Renal cortex interstitium (tissue), 11 donors: ENCODE measurements around the gene CNN3. TPM values are rescaled to one million over a fixed set of nuclear protein-coding genes. Genes with fewer than 3 reads are reported as not detected.

Source experiments
- DNase-seq, 11 donors: peaks; one replicate each; pipeline ENCODE4 v3.0.0-alpha.2; 2013; ENCODE audit warnings: low read depth in 9 of 11, low spot score in 4 of 11; ENCODE audit errors: extremely low read depth in 1 of 11
- polyA plus RNA-seq, 3 donors: library from polyadenylated mRNA; unstranded; fragments of 120-200 nt; gene quantifications; one replicate each; pipeline ENCODE4 v1.2.1, GENCODE V29; 2013; ENCODE audit not compliant: insufficient read length in 3 of 3

Gene CNN3
- polyA plus RNA-seq, 3 donors, result 318 to 380 (median 351) TPM

GRCh38 chr1:94874423-94874822, 52.5 kb downstream of the CNN3 start:
- no peak for DNase-seq

DNA sequence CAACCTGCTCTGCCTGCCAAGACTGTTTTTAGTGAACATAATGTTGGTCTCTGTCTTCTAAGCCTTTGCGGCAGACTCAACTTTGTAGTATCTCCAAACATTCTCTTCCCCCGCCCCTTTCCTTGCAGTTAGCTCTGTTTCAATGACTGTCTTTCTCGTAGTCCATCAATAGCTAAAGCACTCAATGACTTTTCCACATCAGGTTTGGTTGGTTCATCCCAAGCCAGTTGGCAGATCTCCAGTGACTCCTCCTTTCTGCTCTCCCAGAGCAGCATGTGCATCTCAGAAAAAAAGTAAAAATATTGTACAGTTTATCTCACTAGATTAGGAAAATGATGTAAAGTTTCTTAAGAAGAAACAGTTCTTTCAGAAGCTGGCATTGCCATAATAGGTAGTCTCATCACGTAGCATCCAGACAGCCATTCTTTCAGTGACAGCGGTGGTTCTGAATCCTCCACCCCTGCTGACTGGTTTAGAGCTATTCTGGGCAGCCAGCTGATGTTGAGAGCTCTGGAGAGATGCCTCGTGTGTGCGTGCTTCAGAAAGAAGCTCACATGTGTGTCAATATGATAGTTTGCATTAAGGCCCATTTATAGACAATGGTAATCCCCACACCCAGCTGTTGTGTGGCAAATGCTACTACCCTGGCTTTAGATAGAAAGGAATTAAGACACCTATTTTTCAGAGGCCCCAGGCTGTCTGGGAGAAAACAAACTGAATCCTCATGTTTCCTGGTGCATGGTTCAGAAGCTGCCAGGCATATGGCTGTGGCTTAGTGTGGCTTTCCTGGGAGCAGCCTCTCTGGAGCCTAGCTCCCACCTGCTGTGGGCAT, 53.2 kb downstream of the CNN3 start:
- DNase-seq, result no peak

DNA sequence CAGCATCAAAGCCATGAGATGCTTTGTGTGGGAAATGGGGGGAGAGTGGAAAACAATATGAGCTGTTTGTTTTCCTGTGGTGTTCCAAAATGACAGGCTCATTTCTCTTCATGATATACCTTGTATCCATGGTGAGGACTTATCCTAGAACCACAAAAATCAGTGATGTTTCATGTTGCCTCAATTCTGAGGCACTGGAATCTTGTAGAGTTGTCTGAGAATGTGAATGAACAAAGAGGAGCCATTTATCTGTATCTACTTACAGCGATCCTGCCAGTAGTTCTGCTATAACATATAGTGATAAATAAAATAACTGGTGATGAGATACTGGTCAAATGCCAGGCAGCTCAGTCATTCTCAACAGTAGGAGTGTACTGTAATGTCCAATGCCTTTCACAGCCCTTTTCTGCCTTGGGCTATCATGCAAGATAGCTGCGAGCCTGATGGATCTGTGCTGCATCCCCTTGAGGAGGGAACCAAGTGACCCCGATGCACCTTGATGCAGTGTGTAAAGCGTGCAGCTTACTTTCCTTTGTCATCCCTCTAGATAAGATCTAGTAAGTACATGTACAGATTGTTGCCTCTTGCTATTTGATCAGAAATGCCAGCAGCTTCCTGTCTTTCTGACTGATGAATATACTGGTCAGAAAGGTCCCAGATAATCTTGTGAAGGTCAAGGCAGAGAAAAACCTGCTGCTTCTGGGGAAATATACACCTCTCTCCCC, 54.0 kb downstream of the CNN3 start:
- DNase-seq, result no peak

GRCh38 chr1:94871031-94871430, 55.9 kb downstream of the CNN3 start:
- DNase-seq, result no peak

- DNase-seq, result no peak
Measured at GRCh38 chr1:94866164-94866807, 60.6 kb downstream of the CNN3 start.

- no peak for DNase-seq
Measured at GRCh38 chr1:94865360-94865759, 61.5 kb downstream of the CNN3 start.

DNA sequence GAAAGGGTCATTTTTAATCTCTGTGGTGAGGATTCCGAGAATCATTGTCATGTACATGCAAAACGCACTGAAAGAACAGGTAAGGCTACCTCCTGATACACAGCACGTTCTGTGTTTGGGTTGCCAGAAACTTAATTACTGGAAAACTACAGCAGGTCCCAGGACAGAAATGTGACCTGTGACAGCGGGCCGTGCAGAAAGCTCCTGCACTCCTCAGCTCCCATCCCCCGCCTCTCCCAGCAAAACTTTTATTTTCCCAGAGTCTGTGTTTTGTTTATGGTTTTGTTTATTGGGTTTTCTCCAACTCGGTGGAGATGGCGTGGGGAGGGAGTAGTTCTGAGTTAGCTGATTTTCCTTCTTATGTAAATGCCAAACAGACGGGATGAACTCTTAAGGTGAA, 62.1 kb downstream of the CNN3 start:
- DNase-seq, result peak in 1 of 11 donors; percentile 17

DNA sequence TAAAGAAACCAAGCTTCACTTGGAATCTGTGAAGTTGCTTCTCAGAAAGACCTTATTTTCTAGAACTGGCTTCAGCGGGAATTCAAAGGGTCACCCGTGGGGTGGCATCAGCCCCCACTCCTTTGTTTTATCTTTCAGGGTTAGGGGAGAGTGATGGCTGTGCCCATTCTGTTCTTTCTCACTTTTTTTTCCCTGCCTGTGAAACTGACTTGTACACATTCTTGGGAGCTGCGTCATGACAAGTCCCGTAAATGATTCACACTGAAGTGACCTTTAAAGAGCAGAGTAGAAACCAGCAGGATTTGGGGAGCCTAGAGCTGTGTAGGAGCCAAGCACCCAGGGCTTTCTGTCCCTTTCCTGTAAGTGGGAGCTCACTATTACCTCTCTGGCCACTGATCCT, 63.0 kb downstream of the CNN3 start:
- DNase-seq, result peak in 3 of 11 donors; percentile 35 to 74 (median 44)

- DNase-seq, result no peak
Measured at GRCh38 chr1:94863297-94863911, 63.5 kb downstream of the CNN3 start.

DNA sequence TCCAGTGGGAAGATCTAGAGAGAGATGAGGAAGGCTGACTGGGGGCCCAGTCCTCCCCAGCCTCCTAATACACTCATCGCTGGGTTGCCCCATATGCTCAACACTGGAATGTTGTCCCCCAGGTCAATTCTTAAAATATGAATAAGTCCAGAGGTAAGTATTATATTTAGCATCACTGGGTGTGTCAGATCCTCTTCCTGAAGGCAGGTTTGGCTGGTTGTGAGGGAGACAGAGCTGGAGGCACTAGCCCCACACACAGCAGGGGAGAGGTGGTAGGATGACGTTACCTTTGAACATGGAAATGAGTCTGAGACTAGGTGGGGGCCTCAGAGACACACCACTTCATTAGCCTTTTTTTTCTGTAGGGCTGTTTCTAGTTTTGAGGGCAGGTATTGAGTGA, 64.2 kb downstream of the CNN3 start:
- no peak for DNase-seq

GRCh38 chr1:94859174-94859573, 67.7 kb downstream of the CNN3 start:
- no peak for DNase-seq

DNA sequence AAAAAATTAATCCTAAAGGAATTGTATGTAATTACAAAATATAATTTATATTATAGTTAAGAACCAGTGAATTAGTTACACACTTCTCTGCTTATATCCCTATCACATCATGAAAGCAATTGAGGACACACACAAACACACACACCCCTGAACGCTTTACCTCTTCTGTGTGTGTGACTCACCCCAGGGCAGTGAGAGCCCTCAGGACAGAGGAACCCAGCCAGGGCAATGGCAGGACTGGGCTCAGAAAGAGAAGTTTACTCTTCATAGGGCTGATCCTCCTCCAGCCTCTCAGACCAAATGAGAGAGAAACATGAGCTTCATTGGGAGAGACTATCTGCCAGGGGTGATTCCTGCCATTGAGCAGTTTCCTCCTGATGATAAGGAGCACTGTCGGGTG, 68.6 kb downstream of the CNN3 start:
- DNase-seq, result no peak

- no peak for DNase-seq
Measured at GRCh38 chr1:94856868-94857267, 70.0 kb downstream of the CNN3 start.

GRCh38 chr1:94856004-94856403, 70.9 kb downstream of the CNN3 start:
- no peak for DNase-seq

- no peak for DNase-seq
Measured at GRCh38 chr1:94855307-94855700, 71.6 kb downstream of the CNN3 start.

- peak; percentile 69 to 89 (median 82) for DNase-seq
Measured at GRCh38 chr1:94854458-94855306, 72.2 kb downstream of the CNN3 start.

GRCh38 chr1:94852788-94853187, 74.1 kb downstream of the CNN3 start:
- DNase-seq, result no peak

- DNase-seq, result no peak
Measured at GRCh38 chr1:94851571-94851970, 75.3 kb downstream of the CNN3 start.
